Measurements from ENCODE around the gene TBATA.

TBATA gene, protein sequence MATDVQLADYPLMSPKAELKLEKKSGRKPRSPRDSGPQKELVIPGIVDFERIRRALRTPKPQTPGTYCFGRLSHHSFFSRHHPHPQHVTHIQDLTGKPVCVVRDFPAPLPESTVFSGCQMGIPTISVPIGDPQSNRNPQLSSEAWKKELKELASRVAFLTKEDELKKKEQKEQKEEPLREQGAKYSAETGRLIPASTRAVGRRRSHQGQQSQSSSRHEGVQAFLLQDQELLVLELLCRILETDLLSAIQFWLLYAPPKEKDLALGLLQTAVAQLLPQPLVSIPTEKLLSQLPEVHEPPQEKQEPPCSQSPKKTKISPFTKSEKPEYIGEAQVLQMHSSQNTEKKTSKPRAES

DNA sequence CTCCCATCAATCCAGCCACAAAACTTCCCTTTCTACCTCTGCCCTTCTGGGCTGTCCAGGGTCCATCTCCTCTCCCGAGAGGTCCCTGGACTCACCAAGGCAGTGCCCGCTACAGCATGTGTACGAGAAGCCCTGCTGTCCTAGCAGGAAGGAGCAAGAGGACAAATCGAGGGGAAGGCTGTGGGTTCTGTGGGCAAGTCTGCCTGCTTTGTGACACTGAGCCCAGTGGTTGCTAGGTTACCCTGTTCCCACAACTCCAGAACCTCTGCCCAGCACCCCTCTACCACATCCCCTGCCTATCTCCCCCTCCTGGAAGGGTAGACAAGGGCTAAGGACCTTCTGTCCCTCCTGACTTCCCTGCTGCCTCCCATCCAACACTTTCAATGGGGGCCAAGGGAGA lies at the start of gene TBATA:
Gene TBATA (minus strand): TSS at position 188 of the 400 bp plus-strand sequence. CDS start 1,998 bp downstream, outside the sequence.
- no peak for DNase-seq

DNA sequence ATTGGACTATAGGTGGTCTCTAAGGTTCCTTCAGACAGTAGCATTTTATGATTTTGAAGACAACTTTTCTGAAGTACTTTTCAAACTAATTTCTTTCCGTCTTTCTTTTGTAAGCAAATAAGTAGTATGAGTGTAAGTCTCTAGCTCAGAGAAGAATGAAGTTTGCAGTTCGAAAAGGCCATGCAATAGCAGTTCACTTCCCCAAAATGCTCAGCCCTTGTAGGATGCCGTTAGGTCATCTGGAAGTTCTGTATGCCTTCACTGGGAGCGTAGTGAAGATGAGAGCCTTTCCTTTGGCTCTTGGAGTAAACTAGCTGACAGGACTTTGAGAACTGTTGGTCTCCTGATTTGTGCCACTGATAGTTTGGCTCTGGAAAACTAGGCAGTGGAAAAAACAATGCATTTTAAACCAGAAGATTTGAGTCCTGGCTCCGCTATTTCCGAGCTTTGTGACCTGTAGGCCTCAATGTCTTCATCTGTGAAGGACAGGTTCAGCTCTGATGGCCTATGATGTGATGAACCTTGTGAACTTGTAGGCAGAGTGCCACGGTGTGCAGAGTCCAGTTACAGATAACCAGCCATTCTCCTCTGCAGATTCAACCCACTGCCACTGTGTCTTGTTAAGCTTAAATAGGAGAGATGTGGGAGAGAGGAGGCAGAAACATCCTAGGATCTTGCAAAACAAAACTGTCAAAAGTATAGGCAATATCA lies 49.4 kb upstream of the TBATA start:
- DNase-seq = no peak

DNA sequence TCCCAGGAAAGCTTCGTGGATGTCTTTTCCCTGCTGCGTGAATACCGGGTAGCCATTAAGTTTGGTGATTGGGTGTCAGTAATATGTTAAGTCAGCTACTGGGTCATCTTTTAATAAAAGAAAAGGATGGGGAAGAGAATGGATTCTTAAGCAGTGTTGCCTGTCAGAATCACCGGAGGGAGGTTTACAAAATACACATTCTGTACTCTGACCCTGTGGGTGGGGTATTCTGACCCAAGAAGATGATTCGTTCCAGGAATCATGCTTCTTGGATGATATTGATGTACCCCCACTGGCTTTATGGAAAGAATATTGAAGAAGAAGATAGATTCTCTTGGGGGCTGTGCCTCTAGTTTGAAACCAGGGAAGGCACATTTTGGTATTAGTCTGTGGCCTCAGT lies 48.8 kb upstream of the TBATA start:
- no peak for DNase-seq

DNA sequence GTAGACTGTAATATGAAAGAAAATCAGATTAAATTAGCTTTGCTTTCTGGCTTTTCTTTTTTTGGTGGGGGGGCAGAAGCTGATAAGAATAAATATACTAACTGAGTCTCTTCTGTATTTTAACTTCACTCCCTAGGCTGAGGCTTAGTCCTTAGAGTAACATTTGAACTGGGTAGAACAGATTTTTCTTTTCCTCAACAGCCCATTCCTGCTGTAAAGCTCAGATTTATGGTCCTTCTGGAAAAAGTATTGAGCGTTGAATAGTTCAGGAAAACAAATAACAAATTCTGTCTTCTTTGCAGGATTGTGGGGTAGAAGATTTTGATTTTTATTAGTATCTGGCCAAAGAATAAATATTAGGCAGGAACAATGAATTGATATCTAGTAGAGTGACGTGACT lies 48.4 kb upstream of the TBATA start:
- no peak for DNase-seq

DNA sequence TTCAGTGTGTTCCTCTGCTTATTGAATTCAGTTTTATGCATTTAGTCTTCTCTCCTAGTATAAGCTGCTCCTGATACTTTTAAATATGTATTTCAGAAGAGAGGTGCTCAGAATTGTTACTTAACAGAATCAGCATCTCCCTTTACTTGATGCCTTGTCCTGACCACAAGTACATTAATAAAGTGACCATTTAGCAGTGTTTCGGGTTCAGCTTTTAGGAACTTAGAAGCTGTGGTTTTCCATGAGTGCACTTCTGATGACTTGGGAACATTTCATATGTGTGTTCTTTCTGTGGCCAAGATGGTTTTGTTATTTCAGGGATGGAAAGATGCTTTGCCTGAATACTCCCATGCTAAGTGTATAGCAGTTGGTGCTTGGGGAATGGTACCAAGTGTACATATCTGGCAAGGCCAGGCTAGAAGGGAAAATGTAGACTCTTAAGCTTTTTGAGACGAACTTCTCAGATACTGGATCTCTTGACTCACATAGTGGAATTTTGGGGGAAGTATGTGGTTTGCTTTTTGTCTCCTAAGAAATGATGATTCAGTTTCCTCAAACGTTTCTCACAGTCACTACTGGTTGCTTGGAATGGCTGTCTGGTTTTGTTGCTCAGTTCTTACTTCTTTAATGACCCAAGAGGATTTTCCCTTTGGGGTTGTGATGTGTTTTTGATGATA lies 47.8 kb upstream of the TBATA start:
- no peak for DNase-seq

DNA sequence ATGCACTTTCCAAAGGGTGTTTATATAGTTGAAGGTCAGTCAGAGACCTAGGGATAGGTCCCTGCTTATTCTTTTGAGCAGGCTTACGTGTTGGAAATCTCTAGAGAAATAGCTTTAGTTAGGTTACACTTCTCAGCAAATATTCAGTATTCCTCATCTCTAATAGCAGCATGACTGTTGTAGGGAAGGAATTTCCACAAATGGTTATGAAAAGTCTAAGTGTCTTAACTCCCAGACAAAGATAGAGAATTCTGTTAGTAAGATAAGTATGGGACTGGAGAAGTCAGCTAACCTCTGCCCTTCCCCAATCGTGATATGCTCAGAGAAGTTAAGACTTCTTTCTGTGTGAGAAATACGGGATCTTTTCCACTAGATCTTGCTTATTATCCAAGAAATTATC lies 47.0 kb upstream of the TBATA start:
- no peak for DNase-seq

DNA sequence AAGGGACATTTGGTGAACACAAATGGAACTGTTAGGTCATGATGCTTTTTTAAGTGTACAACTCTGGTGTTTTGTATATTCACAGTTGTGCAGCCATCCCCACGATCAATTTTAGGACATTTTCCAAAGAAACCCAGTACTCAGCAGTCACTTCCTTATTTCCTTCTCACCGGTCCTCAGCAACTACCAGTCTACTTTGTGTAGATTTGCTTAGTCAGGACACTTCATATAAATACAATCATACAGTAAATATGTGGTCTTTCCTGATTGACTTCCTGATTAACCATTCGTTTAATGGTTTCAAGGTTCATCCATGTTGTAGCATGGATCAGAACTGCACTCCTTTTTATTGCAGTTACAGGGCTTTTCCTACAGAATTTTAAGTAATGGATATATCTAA lies 45.0 kb upstream of the TBATA start:
- no peak for DNase-seq

DNA sequence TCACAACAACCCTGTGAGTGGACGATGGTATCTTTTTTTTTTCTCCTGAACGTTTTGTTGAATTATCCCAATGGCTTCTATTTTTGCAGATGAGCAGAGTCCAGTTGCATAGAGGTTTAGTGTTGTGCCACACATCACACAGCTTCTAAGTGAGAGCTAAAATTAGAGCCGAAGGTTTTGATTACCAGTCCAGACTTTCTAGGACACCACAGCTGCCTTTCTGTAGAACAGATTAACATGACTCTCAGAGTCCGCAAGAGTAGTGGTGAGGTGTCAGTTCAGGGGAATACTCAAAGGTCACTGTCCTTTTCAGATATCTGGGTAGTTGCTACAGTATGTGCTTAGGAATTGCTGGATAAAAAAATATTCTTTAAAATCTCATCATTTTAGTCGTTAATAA lies 44.4 kb upstream of the TBATA start:
- no peak for DNase-seq

DNA sequence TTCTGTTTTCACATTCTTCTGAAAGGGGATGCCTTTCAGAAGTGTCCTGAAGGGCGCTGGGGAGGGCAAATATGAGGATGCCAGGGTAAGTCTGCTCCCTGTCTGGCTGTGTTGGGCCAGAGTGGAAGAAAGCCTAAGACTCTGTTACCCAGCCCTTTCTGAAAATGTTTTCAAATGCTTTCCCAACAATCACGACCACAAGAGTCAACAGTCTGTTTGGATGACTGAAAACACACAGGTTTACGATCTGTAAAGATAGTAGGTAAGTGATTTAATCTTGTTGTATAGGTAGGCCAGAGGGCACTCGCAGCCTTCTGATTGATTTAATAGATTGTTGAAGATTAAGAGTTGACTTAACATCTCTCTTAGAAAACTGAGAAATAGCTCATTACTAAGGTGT lies 43.7 kb upstream of the TBATA start:
- DNase-seq = no peak

DNA sequence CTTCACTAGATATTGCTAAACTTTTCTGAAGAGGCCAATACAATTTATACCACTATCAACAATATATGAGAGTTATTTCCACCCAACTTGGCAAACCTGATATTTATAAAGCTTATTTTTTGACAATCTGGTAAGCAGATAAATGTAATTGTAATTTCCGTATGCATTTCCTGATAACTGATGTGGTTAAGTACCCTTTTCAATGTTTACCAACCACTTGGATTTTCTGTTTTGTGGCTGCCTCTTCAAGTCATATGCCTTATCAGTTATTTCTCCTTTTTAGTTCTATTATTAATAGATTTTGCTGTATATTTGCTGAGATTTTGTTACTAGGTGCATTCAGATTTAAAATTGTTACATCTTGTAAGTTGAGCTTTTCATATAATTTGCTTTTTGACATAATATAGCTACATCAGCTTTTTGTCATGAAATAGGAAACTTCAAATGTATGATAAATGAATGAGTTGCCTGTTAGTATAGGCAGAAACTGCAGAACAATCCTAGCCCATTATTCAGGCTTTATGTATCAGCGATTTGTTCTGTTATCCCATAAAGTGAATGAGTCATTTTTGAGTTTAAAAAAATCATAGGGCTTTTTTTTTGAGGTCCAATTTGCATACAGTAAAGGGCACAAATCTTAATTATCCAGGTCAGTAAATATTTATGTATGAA lies 42.0 kb upstream of the TBATA start:
- DNase-seq = no peak

DNA sequence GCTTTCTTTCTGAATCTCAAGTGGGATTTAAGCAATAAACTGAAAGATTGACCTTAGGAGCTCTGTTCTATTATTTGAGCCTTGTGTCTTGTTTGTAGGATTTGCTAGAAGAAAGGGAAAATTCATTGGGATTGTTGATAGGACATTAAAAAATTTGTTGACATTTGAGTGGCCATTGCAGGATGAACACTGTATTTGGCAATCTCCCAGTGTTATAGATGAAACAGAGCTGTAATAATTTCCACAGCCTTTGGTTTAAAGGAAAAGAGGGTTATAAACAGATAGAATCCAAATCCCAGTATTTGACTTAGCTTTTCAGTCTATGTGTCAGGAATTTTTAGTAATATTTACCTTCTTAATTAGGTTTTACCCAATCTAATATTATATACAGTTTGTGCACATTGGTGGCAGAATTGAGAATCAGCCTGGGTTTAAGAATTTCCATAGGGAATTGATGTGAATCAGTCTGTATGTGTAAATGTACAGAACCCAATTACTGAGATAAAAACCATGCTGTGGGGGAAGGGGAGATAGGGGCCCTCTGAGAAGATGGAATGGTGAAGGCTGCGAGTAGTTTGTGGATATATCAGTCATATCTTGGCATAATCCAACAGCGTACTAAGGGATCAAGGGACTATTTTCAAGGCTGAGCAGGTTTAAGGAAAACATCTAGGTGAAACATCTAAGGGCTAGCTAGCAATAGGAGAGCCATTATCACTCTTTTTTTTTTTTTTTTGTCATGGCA lies 37.1 kb upstream of the TBATA start:
- no peak for DNase-seq

DNA sequence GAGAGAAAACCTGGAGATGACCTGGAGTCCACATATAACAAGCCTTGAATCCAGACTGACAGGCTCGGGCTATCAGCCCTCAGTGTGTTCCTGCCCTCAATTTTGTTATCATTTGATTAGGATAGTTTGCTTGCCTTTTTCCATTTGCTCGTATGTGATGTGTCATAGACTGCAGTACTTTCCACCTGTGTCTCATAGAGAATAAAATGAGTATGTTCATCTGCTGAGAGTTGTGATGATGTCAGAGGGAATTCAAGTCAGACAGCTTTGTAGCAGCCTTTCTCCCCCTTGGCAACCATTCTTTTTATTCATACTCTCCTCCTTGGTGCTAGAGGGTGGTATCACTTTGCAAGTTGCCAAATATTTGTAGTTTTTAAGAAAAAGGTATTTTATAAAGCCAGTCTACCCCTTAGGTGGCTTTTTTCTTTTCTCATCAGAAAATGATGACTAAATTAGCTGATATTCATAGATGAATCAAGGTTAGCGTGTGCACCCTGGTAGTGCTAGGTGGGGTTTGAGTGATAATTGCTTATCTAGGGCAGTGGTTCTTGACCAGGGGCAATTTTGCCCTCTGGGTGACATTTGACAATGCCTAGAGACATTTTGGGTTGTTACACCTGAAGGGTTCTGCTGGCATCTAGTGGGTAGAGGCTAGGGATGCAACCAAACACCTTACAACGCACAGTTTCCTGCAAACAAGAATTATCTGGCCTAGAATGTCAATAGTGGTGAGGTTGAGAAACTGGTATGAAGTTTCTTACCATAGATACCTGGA lies 36.0 kb upstream of the TBATA start:
- no peak for DNase-seq

DNA sequence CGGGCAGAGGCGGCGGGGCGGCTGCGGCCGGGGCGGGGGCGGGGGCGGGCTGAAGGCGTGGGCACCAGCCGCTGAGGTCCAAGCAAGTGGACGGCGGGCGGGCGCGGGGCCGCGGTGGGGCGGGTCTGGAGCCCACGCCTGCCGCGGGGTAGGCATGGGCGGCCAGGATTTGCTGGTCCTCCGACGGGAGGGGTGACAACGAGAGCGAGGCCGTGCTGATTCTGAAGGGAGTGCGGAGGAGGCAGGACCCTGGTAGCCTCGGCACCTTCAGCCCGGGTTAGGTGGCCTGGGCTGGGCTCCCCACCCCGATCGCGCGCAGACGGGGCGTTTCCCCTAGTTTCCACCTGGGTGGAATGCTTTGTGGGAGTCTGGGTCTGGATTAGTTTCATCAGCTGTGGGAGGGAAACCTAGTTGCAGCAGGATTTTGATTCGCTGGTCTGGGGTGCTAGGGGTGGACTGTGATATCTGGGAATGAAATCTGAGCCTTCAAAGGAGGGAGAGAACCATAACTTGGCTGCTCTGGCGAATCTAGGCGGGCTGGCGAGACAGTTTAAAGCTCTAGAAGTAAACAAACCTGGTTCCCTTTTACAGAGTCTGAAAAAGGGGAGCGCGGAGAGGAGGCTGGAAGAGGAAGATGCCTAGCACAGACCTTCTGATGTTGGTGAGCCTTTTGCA lies 31.2 kb upstream of the TBATA start:
- DNase-seq = peak in 44 of 51 donors; percentile 13 to 79 (median 50)

DNA sequence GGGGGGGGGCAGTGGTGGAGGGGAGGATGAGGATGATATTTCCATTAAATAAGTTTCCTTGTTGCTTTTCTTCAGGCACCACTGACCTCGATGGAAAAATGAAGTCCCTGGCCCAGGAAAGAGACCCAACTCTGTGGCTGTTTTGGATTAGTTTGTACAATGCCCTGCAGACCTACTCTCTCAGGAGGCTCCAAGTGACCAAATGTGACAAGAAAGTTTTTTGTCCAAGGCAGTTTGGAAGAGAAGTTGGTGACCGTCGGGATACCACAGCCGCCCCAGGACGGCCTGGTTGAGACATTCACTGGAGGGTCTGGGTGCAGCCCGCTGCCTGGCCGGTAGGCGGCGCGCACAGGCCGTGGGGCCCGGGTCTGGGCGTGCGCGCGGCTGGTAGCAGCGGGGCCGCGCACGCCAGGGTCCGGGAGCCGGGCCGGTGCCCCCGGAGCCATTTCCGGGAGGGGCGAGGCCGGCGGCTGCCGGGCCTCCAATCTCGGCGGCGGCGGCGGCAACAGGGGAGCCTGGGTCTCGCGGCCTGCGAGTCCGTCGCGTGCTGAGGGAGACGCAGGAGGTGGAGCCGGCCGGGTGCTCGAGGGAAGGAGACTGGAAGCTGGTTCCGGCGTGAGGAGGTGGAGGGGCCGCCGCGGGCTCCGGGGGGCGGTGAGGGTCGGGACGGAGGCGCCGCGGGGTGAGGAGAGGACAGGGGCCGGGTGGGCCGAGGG lies 30.5 kb upstream of the TBATA start, which contains the start of gene SGPL1:
Gene SGPL1 (plus strand): TSS at position 445 of the 716 bp plus-strand sequence. CDS start 906 bp downstream, outside the sequence.
- DNase-seq = peak in 49 of 51 donors; percentile 21 to 89 (median 68)

DNA sequence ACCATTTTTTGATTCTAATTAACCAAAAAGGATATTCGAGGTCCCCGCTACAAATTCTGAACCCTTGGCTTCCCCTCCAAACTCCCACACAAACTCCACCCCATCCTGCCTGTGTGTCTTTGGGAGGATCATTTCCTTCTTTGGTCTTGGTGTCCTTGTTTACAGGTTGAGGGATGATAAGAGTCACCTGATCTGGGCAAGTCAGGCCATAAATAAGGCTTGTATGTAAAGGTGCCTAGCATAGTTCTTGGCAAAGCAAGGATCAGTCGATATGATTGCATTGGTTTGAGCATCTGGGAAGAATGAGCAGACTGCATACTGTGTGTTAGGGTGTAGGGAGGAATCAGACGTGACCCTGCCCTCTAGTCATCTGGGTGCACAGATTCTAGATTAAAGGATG lies 28.9 kb upstream of the TBATA start:
- no peak for DNase-seq

DNA sequence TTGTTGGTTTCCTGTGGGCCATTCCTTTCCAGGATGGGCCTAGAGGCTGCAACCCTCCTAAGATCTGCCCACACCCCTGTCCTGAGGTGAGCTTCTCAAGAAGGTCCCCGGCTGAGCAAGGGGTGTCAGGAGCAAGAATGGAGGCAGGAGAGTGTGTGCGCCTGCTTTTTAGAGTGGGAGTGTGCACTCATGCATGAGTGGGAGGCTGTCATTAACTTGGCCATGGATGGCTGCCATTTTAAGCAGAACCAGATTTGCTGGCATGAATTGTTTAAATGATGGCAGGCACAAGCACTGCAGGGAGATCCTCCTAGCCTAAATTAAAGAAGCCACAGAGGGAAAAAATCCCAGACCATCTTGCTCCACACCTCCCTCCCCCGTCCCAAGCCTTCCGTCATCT lies 27.6 kb upstream of the TBATA start:
- DNase-seq = no peak

DNA sequence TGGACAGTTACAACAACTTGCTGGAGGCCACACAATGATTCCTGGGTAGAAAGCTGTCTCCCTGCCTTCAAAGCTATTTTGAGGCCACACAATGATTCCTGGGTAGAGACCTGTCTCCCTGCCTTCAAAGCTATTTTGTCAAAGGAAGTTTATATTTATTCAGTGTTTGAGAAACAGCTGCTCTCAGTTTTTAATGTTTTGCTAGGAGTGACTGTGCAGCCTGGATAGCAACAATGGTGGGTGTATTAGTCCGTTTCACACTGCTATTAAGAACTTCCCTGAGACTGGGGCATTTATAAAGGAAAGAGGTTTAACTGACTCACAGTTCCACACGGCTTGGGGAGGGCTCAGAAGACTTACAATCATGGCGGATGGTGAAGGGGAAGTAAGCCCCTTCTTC lies 26.7 kb upstream of the TBATA start:
- no peak for DNase-seq

DNA sequence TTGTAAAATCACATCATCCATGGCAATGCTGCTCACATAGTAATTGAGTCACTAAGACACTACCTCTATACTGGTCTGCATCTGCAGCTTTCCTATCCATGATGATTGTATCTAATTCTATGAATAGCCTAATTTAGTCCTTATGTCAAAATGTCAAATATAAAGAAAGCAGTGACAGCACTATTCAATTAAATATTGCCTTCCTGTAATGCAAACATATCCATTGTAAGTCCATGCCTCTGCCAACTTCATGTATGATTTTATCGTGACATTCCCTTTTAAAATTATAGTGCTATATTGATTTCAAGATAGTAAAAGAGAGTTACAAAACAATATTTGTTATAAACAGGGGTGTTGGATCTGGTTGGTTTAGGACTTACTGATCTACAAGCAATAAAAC lies 25.8 kb upstream of the TBATA start:
- DNase-seq = no peak

DNA sequence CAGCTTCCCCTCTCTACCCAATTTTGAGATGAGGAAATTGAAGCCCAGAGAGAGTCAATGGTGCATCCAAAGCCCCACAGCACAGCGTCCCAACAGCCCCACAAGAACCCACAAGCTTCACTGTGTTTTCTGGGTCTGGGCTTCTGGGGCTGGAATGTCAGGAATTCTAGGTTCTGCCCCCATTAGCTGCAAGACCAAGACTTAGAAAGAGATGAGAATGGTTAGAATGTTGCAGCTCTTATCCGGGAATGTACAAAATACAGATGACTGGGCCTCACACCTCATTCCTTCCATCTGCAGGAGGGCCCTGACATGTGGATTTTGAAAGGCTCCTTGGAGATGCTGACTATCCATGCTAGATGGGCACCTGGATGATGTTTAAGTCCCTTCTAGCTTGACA lies 24.5 kb upstream of the TBATA start:
- DNase-seq = no peak

All from hypothalamus (tissue), 51 donors.